ENCODE results near the gene ZFP64.
"Not testable (repeated sequence)": the region's sequence is repeated elsewhere in the genome, so short reads cannot be mapped to it uniquely, and the experiment has no call there.

ZFP64 gene

GRCh38 chr20:52193133-52193532, 1.6 kb upstream of the ZFP64 start:
- H4K20me1 ChIP-seq (ENCODE audit: control insufficient read depth, insufficient read depth, low read depth, low read length) = 0 out of 2 replicates have a peak, but pooled peaks cover 3% of the 10 kb centered on the region
- H3K36me3 ChIP-seq (ENCODE audit: control insufficient read depth, low read length) = peaks cover 3% of the 10 kb centered on the region; the same call in 1 of the 2 replicates
- peak overlapping the region; percentile 96; the same call in 1 of the 2 replicates for H3K4me2 ChIP-seq (ENCODE audit: low read length)
- H3K79me2 ChIP-seq (ENCODE audit: control insufficient read depth, low read length) = peaks cover 25% of the 10 kb centered on the region
- H3K27me3 ChIP-seq (ENCODE audit: control insufficient read depth, low read length) = no peaks in the 10 kb centered on the region
- no peaks in the 10 kb centered on the region for H3F3A ChIP-seq (ENCODE audit: control insufficient read depth, insufficient read depth)
- no peak overlapping the region for H3K27ac ChIP-seq (ENCODE audit: low read depth, low read length)
- H3K4me1 ChIP-seq (ENCODE audit: control insufficient read depth, low read length) = peaks cover 15% of the 10 kb centered on the region
- H3K4me3 ChIP-seq (ENCODE audit: low read length) = no peak overlapping the region
- H3K9me2 ChIP-seq (replicated peaks; ENCODE audit: control insufficient read depth, low read length) = no peaks in the 10 kb centered on the region
- TF ChIP-seq EZH2phosphoT487 (IDR thresholded peaks at IDR 0.05; ENCODE audit: borderline replicate concordance, low read length) (no peak), CTCF (IDR thresholded peaks at IDR 0.05; ENCODE audit: low read depth, low read length, poor library complexity, severe bottlenecking) (no peak)
- no peaks in the 10 kb centered on the region for H3K9me3 ChIP-seq (ENCODE audit: control insufficient read depth, insufficient read depth, low read length)

GRCh38 chr20:52192719-52193007, 1.1 kb upstream of the ZFP64 start:
- H4K20me1 ChIP-seq (ENCODE audit: control insufficient read depth, insufficient read depth, low read depth, low read length); H3K9me3 ChIP-seq (ENCODE audit: control insufficient read depth, insufficient read depth, low read length); H3K36me3 ChIP-seq (ENCODE audit: control insufficient read depth, low read length); H3K9me2 ChIP-seq (replicated peaks; ENCODE audit: control insufficient read depth, low read length); H3K27me3 ChIP-seq (ENCODE audit: control insufficient read depth, low read length); H3K27ac ChIP-seq (ENCODE audit: low read depth, low read length); H3F3A ChIP-seq (ENCODE audit: control insufficient read depth, insufficient read depth): not testable (repeated sequence)
- peak overlapping the region; percentile 98 for H3K4me3 ChIP-seq (ENCODE audit: low read length)
- H3K4me1 ChIP-seq (ENCODE audit: control insufficient read depth, low read length) = peaks cover 15% of the 10 kb centered on the region
- peaks cover 29% of the 10 kb centered on the region for H3K79me2 ChIP-seq (ENCODE audit: control insufficient read depth, low read length)
- peak overlapping the region; percentile 96 for H3K4me2 ChIP-seq (ENCODE audit: low read length)

- peak overlapping the region; percentile 98 for H3K4me3 ChIP-seq (ENCODE audit: low read length)
- peak overlapping the region; percentile 96 for H3K4me2 ChIP-seq (ENCODE audit: low read length)
- no peaks in the 10 kb centered on the region for H3K27me3 ChIP-seq (ENCODE audit: control insufficient read depth, low read length)
- 0 out of 2 replicates have a peak, but pooled peaks cover 3% of the 10 kb centered on the region for H4K20me1 ChIP-seq (ENCODE audit: control insufficient read depth, insufficient read depth, low read depth, low read length)
- peaks cover 31% of the 10 kb centered on the region for H3K79me2 ChIP-seq (ENCODE audit: control insufficient read depth, low read length)
- TF ChIP-seq CTCF (IDR thresholded peaks at IDR 0.05; ENCODE audit: low read depth, low read length, poor library complexity, severe bottlenecking) (no peak), EZH2phosphoT487 (IDR thresholded peaks at IDR 0.05; ENCODE audit: borderline replicate concordance, low read length) (no peak)
- no peaks in the 10 kb centered on the region for H3K9me2 ChIP-seq (replicated peaks; ENCODE audit: control insufficient read depth, low read length)
- H3K9me3 ChIP-seq (ENCODE audit: control insufficient read depth, insufficient read depth, low read length) = no peaks in the 10 kb centered on the region
- no peaks in the 10 kb centered on the region for H3F3A ChIP-seq (ENCODE audit: control insufficient read depth, insufficient read depth)
- peaks cover 15% of the 10 kb centered on the region for H3K4me1 ChIP-seq (ENCODE audit: control insufficient read depth, low read length)
- H3K36me3 ChIP-seq (ENCODE audit: control insufficient read depth, low read length) = peaks cover 3% of the 10 kb centered on the region; the same call in 1 of the 2 replicates
- H3K27ac ChIP-seq (ENCODE audit: low read depth, low read length) = peak overlapping the region; percentile 63
These were observed 538 bp upstream of the ZFP64 start for GRCh38 chr20:52191916-52192718.

GRCh38 chr20:52190437-52191131, 995 bp downstream of the ZFP64 start:
- no peaks in the 10 kb centered on the region for H3K9me3 ChIP-seq (ENCODE audit: control insufficient read depth, insufficient read depth, low read length)
- H3K4me1 ChIP-seq (ENCODE audit: control insufficient read depth, low read length) = peaks cover 15% of the 10 kb centered on the region
- no peaks in the 10 kb centered on the region for H3K27me3 ChIP-seq (ENCODE audit: control insufficient read depth, low read length)
- H3K4me3 ChIP-seq (ENCODE audit: low read length) = peak overlapping the region; percentile 98
- H3K36me3 ChIP-seq (ENCODE audit: control insufficient read depth, low read length) = peaks cover 15% of the 10 kb centered on the region
- H3K4me2 ChIP-seq (ENCODE audit: low read length) = peak overlapping the region; percentile 96
- H3K79me2 ChIP-seq (ENCODE audit: control insufficient read depth, low read length) = peaks cover 31% of the 10 kb centered on the region
- 0 out of 2 replicates have a peak, but pooled peaks cover 3% of the 10 kb centered on the region for H4K20me1 ChIP-seq (ENCODE audit: control insufficient read depth, insufficient read depth, low read depth, low read length)
- no peak for TF ChIP-seq EZH2phosphoT487 (IDR thresholded peaks at IDR 0.05; ENCODE audit: borderline replicate concordance, low read length)
- TF ChIP-seq CTCF (IDR thresholded peaks at IDR 0.05; ENCODE audit: low read depth, low read length, poor library complexity, severe bottlenecking) = no peak
- peak overlapping the region; percentile 63 for H3K27ac ChIP-seq (ENCODE audit: low read depth, low read length)
- H3F3A ChIP-seq (ENCODE audit: control insufficient read depth, insufficient read depth) = no peaks in the 10 kb centered on the region
- H3K9me2 ChIP-seq (replicated peaks; ENCODE audit: control insufficient read depth, low read length) = no peaks in the 10 kb centered on the region
